SU-DHL-6 (cell line): ENCODE results near the gene TRIM34.

ENCODE experiments used
- CTCF ChIP-seq: fragments of 200-600 bp; sonication (generic); IDR thresholded peaks from one replicate; pipeline ENCODE4 v1.5.1; 2017; ENCODE audit warnings: antibody characterized with exemption, mild to moderate bottlenecking, low read length, moderate library complexity; ENCODE audit not compliant: insufficient read depth, poor library complexity, severe bottlenecking
- EZH2phosphoT487 ChIP-seq: fragments of 200-600 bp; sonication (generic), shearing (Covaris generic); conservative IDR thresholded peaks from 2 replicates; pipeline ENCODE4 v1.6.1; 2018; ENCODE audit warnings: mild to moderate bottlenecking, antibody characterized with exemption, low read length, moderate library complexity, mixed read lengths

- TF ChIP-seq CTCF: no peak
- no peak for TF ChIP-seq EZH2phosphoT487
Measured at GRCh38 chr11:5671831-5672230, 47.0 kb downstream of the TRIM34 start.
